Stimulated activated CD4-positive, alpha-beta T cell treated with anti-CD3 and anti-CD28 coated beads, Interleukin-4, amount 100 ng/mL, for 4 hours (primary cell): ENCODE measurements around the gene PCF11.
"Not testable (repeated sequence)": the region's sequence is repeated elsewhere in the genome, so short reads cannot be mapped to it uniquely, and the experiment has no call there.

Experiments
- DNase-seq, 2 experiments: peaks; one replicate each; pipeline ENCODE4 v3.0.0-alpha.2; 2020

PCF11 gene

DNA sequence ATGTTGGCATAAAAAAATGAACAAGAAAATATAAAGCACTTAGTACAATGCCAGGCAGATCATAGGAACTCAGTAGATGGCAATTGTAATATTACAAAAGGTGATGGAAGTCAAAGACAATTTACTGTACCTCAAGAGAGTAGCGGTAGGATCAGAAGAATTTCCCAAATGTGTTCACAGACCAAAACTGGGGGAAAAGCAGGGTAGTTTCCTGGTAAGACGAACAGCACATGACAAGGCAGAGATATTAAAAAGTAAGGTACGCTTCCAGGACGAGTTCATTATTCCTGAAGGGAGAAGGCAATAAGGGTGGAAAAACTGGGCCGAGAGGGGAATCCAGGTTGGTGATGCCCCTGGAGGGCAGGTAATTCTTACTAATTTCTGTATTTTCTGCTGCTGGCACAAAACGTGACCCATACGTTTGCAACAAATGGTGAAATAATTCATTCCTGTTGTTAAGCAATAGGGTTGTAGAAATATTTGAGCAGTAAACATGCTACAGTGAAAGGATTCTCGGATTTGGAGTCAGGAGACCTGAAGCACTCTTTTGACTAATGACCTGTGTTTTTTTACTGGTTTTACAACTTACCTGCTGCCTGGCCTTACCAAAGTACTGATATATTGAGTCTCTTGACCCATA lies 35.8 kb downstream of the PCF11 start:
- DNase-seq: no peak

DNA sequence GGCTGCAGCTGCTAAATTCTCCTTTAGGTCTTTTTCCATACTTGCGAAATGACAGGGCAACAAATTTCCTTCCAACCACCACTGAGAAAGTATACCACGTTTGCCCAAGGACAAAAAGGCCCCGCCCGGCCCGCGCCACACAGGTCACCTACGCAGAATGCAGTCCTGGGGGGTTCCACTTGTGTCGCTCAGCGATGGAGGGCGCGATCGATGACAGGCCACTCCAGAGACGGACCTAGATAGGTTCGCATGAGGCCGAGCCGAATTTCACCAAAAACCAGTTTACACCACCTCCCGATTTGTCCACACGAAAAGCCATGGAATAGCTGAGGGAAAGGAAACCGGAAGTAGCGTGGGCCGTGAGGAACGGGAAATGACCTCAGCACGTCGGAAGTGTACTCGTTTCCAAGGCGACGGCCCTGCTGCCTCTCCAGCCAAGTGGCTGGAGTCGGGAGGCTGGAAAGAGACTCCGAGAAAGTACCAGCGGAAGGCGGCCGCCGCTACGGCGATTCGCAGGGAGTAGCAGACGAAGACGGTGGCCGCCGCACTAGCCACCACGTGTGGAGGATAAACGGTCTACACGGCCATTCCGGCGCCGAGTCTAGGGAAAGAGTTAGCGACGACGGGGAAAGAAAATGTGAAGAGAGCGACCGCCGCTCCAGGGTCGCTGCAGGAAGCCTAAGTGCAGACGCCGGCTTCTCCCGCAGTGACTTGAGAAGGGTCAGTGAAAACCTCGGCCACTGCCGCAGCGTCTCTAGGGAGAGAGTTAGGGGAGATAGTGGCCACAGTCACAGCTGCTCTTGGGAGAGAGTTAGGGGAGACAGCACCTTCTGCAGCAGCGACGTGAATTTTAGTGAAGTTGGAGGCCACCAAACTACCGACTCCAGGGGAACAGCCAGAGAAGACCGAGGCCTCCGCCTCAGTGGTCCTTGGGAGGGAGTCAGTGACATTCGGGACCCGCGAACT lies 36.7 kb downstream of the PCF11 start, which contains the start of gene ANKRD42:
TSS of gene ANKRD42 (plus strand) at position 398 of the 966 bp plus-strand sequence. CDS start 959 bp downstream, outside the sequence.
- peak; percentile 73 to 80 for DNase-seq

DNA sequence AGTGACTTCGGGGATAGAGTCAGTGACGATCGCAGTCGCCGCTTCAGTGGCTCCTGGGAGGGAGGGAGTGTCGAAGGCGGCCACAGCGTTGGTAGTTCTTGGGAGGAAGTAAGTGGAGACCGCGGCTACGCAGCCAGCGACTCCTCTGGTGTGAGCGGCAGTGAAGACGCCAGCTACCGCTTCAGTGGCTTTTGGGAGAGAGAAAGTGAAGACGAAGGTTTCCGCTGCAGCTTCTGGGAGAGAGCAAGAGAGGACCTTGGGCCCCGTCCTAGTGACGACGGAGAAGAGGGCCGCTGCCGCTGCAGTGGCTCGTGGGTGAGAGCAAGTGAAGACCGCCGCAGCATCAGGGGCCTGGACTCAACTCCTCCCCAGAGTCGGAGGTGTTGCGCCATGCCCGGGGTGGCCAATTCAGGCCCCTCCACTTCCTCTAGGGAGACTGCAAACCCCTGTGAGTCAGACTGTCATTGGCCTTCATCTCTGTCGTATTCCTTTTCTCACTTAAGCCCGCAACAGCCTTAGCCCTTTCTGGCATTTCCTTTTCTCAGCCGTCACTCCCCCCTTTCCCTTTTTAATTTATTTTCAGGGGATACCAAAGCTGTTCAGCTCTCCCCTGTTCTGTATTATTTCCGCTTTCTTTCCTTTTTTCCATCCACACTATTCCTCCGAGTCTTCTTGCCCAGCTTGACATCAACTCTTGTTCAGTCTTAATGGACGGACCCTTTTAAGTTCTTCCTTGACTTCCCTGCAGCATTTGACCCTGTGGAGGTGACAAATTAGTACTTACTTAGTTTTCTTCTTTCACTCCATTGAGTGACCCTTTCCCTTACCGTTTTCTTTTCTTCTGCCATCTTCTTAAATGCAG lies 37.6 kb downstream of the PCF11 start:
- DNase-seq: peak; percentile 35 to 36

DNA sequence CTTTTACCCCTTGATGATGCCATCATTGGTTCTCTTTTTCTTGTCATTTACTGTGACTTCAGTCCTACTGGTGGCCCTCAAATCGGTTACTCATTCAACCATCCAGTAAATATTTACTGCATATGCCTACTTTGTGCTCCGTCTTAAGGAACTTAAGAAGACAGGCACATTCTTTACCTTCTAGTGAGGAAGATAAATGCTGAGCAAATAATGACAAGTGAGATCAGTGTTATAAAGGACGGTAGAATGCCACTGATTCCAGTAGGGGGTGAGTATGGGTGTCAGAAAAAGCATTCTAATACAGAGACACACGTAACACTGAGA lies 38.2 kb downstream of the PCF11 start:
- no peak for DNase-seq

DNA sequence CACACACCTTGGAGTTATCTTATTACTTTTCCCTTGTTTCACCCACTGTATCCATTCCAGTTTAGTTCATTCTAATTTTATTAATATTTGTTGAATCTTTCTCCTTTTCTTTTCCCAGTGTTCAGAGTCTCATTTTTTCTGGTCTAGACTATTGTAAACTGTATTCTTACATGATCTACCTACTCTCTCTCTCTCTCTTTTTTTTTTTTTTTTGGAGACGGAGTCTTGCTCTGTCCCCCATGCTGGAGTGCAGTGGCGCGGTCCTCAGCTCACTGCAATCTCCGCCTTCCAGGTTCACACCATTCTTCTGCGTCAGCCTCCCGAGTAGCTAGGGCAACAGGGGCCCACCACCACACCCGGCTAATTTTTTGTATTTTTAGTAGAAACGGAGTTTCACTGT lies 38.7 kb downstream of the PCF11 start:
- no peak for DNase-seq

DNA sequence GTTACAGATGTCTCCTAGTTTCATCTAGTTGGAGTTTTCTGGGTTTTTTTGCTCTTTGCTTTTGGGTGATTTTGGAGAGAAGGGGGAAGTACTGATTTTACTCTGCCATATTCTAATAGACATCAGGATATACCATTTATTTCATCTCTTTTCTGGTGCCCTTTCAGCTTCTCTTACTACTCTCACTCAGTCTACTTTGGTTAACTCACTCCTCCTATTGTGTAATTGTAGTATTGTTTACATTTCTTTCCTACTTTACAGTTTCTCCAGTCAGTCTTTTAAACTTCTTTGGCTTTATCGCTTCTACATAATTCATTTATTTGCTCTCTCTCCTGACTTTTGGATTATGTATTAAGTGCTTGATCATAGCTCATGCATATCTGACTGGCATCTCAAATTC lies 43.1 kb downstream of the PCF11 start:
- DNase-seq: no peak

DNA sequence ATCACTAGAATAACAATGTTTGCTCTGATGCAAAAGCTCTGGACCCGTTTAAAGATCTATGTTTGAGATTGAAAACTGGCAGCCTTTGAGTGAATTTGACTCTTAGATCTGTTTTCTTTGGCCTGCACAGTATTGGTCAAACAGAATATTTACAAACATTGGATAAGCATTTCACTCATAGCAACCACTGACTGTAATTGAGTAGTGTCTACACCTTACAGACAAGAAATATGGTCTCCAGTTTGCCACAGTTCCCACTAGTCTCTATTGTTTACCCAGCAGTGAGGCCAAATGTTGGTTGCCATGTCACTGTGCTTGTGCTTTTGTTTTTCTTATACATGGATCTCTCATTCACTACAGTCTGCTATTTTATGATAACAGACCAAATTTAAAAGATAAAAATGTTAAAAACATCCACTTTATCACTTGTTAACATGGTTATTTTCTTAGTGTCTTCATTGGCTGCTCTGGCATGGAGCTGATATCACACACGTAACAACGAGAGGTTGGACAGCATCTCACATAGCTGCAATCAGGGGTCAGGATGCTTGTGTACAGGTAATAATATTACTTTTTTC lies 48.8 kb downstream of the PCF11 start:
- no peak for DNase-seq

DNA sequence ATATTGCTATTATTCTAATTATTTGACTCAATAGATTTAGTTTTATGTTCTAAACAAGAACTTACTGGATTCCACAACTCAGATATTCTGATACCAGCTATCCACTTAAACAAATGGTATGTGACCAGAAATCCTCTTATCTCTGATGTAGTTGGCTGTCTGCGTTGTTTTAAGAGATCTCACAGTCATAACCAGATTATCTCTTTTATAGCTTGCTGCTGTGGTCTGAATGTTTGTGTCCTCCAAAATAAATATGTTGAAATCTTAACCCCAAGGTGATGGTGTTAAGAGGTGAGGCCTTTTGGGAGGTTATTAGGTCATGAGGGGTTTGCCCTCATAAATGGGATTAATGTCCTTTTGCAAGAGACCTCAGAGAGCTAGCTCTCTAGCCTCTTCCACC lies 49.3 kb downstream of the PCF11 start:
- no peak for DNase-seq

DNA sequence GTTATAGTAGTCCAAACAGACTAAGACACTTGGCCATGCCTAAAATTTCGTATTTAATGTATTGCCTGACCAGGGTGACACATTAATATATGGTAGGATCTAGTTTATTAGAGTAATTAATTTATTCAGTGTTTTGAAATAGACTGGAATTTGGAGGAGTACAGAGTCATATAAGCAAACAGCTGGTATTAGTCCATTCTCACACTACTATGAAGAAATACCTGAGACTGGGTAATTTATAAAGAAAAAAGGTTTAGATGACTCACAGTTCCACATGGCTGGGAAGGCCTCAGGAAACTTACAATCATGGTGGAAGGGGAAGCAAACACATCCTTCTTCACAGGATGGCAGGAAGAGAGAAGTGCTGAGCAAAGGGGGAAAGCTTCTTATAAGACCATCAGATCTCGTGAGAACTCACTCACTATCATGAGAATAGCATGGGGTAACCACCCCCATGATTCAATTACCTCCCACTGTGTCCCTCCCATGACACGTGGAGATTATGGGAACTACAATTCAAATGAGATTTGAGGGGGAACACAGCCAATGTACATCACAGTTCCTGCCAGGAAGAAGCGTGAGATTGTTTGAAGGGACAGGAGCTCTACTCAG lies 49.9 kb downstream of the PCF11 start:
- not testable (repeated sequence) for DNase-seq

DNA sequence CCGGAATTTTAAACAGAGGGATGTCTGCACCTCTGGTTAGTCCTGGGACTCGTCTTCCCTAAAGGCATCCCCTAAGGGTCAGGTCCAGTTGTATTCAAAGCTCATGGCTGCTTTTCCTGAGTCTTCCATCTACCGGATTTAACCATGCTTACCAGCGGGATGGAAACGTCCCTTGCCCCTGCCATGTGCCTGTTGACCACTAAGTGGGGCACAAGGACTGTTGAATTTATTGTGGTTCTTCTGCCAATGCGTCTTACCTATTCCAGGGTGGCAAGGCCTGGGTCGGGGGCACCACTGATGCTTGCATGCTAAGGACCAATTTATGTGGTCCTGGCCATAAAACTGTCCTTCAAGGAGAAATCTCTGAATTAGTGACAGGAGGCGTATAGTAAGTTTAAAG lies 62.2 kb downstream of the PCF11 start:
- DNase-seq: no peak

DNA sequence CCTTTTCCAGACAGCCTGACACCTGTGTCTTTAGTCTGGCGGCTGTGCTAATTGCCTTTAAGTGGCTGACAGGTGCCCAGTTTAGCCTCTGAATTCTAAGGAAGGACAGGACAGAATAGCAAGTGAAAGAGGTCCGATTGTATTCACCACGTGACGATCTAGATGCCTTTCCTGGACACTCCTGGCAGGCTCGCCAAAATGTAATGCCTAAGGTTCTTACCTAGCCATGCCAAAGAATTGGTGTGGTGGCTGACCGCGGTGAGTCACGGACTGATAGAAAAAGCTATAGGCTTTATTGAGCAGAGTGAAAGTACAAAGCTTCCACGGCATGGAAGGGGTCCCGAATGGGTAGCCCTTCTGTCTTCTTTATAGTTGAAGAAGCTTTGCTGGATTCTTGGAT lies 63.3 kb downstream of the PCF11 start:
- DNase-seq: no peak

DNA sequence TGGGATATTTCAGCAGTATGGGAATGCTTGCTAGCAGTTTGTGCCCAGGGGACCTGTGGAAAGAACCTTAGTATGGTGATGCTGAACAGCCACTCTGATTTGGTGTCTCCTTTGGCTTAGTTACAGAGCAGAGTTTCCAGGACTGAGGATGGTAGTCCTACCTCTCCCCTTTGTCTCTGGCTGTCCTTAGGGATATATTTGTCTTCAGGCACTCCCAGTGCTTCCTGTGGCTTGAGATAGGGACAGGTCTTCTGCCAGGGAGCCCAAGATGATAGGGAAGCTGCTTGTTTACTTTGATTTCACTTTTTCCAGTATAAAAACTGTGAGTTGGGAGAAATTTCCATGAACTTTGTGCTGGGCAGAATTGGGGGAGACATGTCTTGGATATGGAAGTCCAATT lies 64.8 kb downstream of the PCF11 start:
- DNase-seq: no peak

DNA sequence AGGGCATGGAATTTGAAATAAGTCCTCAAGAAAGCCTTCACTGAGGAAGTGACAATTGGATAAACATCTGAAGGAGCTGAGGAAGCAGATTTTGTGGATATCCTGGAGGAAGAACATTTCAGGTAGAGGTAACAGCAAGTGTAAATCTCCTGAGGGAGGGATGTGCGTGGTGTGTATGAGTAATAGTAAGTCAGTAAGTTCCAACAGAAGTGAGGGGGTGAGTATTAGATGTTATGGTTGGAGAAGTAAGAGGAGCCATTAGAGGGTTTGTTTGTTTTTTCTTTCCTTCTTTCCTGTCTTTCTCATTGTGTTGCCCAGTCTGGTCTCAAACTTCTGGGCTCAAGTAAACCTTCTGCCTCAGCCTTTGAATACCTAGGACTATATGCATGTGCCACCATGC lies 65.6 kb downstream of the PCF11 start:
- no peak for DNase-seq

DNA sequence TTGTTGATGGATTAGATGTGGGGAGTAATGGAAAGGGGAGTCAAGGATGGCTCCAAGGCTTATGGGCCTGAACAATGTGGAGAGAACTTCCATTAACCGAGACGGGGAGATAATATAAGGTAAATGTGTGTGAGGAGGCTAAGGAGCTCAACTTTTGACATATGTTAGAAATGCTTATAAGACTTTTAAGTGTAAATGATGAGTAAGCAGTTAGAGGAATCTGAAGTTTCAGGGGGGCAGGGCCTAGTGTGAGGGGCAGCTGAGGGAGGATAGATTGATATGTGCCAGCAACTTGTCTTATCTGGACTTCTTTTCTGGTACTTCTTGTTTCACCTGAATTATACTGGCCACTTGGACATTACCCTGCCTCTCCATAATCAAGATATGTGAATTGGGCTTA lies 66.5 kb downstream of the PCF11 start:
- DNase-seq: no peak

DNA sequence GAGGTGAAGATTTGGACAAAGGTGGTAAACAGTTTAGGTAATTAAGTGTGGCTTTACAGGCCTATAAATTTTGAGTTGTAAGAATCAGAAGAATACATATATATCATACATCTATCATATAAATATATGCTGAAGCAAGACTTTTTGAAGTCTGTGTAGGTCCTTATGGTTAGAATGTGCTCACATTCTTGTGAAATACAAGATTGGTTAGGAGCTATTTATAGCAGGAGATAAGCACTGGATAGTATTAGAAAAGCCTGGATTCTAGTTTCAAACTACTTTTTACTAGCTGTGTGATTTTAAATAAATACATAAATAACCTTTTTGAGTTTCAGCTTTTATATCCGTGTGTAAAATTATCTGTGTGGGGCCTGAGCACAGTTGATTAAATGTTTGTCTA lies 78.9 kb downstream of the PCF11 start:
- no peak for DNase-seq
